Fibroblast of lung (primary cell): ENCODE measurements around the gene TIMM13.

Experiments
- EZH2 ChIP-seq: IDR thresholded peaks from 2 replicates; pipeline ENCODE4 v1.5.1; 2012; ENCODE audit warnings: low read length, control low read depth, mild to moderate bottlenecking; ENCODE audit errors: missing control alignments
- TF ChIP-seq, protein P1 (sequence below), 2 donors: IDR thresholded peaks in 1 of 2; conservative IDR thresholded peaks in 1 of 2; 1 replicate in 1 of 2; 2 replicates in 1 of 2; pipeline ENCODE4 v1.5.1; 2011 to 2012; ENCODE audit warnings: low read length in 2 of 2, control low read depth in 1 of 2, inconsistent platforms in 1 of 2, low read depth in 1 of 2, mild to moderate bottlenecking in 1 of 2

DNA sequence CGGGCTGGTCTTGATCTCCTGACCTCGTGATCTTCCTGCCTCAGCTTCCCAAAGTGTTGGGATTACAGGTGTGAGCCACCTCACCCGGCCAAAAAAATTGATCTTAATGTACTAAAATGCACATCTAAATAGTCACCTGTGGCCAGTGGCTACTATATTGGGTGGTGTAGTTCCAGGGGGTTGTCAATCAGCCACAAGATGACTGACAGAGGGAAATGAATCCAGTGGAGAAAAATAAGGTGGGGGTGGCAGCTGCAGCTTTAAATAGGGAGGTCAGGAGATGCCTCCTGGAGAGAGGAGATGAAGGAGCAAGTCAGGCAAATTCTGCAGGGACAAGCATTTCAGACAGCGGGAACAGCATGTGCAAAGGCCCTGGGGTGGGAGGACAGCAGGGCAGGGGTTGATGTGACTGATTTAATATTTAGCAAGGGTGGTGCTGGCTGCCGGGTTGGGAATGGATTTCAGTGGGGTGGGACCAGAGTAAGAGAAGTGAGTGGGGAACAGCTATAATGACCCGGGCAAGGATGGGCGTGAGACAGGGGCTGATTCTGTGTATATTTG, 18.0 kb downstream of the TIMM13 start:
- TF ChIP-seq, protein P1, sequence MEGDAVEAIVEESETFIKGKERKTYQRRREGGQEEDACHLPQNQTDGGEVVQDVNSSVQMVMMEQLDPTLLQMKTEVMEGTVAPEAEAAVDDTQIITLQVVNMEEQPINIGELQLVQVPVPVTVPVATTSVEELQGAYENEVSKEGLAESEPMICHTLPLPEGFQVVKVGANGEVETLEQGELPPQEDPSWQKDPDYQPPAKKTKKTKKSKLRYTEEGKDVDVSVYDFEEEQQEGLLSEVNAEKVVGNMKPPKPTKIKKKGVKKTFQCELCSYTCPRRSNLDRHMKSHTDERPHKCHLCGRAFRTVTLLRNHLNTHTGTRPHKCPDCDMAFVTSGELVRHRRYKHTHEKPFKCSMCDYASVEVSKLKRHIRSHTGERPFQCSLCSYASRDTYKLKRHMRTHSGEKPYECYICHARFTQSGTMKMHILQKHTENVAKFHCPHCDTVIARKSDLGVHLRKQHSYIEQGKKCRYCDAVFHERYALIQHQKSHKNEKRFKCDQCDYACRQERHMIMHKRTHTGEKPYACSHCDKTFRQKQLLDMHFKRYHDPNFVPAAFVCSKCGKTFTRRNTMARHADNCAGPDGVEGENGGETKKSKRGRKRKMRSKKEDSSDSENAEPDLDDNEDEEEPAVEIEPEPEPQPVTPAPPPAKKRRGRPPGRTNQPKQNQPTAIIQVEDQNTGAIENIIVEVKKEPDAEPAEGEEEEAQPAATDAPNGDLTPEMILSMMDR (conservative IDR thresholded peaks at IDR 0.05 in 1 of 2, IDR thresholded peaks at IDR 0.05 in 1 of 2; ENCODE audit: low read depth in 1 of 2, low read length in 2 of 2) = no peak
- no peak for TF ChIP-seq EZH2
